ENCODE measurements around the gene B4GALT4.

- TF ChIP-seq, protein P1, sequence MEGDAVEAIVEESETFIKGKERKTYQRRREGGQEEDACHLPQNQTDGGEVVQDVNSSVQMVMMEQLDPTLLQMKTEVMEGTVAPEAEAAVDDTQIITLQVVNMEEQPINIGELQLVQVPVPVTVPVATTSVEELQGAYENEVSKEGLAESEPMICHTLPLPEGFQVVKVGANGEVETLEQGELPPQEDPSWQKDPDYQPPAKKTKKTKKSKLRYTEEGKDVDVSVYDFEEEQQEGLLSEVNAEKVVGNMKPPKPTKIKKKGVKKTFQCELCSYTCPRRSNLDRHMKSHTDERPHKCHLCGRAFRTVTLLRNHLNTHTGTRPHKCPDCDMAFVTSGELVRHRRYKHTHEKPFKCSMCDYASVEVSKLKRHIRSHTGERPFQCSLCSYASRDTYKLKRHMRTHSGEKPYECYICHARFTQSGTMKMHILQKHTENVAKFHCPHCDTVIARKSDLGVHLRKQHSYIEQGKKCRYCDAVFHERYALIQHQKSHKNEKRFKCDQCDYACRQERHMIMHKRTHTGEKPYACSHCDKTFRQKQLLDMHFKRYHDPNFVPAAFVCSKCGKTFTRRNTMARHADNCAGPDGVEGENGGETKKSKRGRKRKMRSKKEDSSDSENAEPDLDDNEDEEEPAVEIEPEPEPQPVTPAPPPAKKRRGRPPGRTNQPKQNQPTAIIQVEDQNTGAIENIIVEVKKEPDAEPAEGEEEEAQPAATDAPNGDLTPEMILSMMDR (conservative IDR thresholded peaks at IDR 0.05; ENCODE audit: low read depth, low read length) = no peak
- TF ChIP-seq EZH2 (IDR thresholded peaks at IDR 0.05; ENCODE audit: low read length, unreplicated experiment) = no peak
- no peak for TF ChIP-seq EZH2phosphoT487 (IDR thresholded peaks at IDR 0.05; ENCODE audit: borderline replicate concordance, low read length)
Observed at GRCh38 chr3:119239206-119239820, 1.4 kb downstream of the B4GALT4 start.
